GM21576 (cell line): Measurements from ENCODE around the gene PARD3B.

Source experiments
- ATAC-seq: cut with Tn5 transposase; IDR thresholded peaks from one replicate; pipeline ENCODE4 v1.9.1; 2021; ENCODE audit warnings: mild to moderate bottlenecking, moderate library complexity; ENCODE audit not compliant: unreplicated experiment

The PARD3B gene

DNA sequence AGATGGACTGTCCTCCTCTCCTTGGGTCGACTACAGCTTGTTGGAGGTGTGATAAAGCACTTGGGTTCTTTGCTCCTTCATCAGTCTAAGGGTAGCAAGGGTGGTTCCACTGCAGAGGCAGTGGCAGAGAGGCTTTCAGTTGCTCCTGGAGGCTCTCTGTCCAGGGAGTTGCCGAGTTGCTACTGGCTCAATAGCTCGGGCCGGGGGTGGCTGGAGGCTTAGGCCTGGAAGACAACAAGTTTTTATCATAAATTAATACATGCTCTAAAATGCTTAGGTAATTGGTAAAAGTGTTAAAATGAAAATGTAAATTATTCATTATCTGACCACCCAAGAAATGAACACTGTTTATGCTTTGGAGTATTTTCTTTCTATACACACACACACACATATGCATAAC is 975.0 kb downstream of the PARD3B start:
- no peak for ATAC-seq

DNA sequence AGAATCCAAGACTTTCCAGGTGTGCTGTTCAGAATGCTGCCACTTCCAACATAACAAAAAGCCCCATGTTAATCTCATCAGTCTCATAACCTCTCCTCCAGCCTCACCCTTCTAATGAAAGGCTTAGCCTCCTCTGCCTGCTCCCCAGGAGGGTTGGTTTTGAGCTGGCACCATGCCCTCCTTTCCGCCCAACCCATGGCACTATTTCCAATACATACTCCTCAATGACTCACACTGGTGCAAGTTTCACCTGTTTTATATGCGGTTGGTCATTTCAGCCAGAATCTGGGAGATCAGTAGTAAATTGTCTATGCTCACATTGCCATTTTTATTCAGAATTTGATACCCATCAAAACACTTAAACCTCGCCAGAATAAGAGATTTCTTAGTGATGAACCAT is 979.4 kb downstream of the PARD3B start:
- ATAC-seq: no peak

DNA sequence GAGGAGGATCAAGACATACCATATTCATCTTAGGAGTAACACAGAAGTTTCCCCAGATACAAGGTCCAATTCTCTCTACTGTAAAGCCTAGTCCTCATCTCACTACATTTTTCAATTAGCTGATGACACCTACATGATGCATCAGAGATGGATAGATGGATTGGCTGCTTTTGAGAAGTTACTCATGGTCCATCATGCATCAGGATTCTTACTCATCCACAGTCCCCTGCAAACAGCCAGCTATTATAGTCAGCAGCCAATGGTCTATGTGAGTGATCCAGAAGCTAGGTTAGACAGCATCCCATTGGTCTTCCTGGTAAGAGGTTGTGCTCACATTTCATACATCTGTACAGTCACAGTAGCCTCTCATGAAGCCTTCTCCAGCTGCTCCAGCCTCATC is 982.5 kb downstream of the PARD3B start:
- ATAC-seq: no peak

DNA sequence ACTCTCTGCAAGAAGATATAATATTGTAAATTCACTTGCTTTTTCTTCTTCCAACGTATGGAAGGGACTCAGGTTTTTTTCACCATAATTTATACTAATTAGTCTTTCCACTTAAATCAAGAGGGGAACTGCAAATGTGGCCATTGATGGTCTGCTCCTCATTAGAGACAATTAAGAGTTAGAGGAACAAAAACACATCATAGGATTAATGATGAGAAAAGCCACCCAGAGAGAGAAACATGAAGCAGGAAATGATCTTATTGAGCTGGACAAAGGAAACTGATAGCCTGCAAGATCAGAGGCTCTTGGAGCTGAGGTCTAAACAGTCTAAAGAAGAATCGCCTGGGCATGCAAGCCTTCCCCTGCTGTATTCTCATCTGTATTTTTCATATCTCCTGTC is 985.8 kb downstream of the PARD3B start:
- no peak for ATAC-seq

DNA sequence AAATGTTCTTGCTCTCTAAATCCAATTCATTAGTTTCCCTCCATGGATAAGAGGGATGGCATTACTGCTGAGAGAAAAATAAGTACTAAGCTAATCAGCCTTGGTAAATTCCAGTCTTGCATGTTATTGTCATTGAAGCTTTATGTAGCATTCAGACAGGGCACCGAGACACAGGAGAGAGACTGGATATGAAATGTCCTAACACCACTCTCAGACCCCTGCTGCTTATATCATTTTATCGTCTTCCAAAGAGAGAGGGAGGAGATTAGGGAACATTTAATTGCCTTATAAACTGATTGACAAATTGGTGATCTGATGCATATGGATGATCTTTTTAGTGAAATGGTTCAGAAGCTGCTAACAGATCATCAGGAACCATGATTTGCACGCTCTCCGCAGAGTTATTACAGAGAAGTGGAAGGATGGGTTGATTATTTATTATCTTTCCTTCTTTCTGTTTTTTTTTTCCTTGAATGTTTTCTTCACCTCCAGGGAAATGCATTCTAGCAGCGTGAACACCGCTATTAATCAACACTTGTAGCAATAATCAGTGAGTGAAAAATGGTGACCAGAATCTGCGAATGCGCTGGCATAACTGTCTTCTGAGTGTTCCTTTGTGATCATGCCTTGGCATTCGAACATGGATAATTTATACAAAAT is 986.3 kb downstream of the PARD3B start:
- ATAC-seq: no peak

DNA sequence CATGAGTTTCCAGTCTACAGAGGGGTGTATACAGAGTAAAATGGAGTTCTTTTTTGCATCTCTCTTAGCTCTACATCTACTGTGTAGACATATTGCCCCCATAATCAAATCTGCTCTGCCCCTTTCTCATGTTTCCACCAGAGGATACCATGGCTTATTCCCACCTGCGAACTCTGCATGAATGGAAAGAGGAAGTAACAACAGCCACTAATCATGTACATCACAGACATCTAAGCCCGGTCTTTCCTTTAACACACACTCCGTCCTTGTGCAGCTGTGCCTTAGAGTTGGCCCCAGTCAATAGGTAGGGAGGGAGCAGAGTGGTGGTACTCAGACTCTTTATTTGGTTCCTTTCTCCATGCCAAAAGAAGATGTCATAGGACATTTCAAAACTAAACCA is 989.7 kb downstream of the PARD3B start:
- no peak for ATAC-seq

DNA sequence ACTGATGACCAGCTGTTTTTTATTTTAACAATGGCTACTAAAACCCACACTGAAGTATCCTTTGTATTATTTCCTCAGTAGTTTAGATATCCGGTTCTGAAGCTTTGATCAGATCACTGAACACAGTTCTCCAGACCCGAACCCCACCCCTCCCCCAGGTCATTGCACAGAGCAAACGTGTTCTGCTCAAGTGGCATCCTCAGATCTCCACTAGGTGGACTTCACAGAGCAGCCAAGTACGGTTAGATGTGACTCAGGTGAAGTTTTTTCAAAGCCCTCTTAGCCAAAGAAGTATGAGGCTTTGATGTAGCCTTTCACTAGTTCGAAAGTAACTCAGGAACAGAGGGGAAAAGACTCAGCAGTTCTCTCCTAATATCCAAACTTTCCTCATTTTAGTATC is 994.3 kb downstream of the PARD3B start:
- no peak for ATAC-seq

DNA sequence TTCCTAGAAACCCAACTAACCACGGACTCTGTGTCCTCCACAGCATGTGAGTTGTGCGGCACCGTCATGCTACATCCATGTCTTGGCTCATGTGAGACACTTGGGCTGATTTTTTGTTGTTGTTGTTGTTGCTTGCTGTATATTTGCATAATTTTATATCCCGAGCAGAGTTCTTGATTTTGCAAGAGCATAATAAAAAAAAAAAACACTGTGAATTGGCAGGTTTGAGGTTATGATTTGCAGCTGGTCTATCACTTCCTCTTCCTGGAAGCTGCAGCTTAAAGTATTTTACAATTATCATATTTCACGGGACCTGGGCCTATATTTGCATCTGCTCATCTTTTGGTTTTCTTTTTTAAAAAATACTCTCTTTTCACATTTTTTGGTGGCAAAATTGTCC is 994.8 kb downstream of the PARD3B start:
- ATAC-seq: no peak

DNA sequence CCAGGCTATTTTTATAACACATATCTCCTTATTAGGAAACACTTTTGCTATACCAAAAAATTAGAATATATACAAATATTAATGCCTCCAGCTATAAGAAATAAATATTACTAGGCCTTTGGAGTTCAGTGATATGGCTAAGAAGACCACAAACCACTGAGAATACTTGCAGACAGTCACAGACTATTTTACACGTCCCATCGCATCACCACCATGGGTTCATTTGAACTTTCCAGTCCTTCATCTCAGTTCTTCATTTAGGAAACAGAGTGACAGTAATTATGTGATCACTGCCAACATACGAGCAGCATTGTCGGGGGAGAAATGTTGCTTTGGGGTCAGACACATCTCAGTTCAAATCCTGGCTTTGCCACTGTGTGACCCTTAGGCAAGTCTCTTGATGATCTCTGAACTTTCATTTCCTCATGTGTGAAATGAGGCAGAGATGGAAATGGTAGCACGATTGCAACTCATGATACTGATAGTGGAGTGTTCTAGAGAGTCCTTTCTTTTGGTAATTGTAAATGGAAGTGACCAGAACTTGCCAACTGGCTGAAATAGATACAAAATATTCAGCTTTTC is 998.1 kb downstream of the PARD3B start:
- ATAC-seq: no peak

DNA sequence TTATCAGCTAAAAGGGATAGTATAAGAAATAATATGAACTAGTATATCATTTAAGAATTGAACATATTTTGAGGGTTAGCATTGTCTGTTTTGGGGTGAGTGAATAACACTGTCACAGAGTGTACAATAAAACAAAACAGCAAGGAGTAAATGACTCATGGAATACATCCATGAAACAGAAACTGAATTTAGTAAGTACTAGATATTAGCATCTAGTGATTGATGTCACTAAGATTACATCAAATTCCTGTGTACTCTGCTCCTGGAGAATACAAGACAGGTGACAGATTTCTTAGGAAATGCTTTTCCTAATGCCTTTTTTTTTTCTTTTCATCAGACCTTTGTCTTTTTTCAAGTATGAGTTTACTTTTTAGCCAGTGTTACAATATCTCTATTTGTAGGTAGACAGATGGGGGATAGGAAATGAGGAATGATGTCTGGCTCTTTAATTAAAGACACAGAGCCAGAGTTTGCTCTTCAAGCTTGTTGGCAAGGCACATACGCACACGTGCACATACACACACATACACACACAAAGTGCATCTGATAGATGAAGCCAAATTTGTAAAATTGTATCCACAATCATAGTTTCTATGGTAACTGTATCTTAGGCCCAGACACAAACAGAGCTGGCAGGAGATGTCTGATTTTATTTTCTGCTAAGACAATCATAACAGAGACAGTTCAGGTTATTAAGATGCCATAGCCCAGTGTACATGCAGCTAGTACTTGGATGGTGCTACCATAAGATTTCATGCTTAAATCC is 998.8 kb downstream of the PARD3B start:
- no peak for ATAC-seq

DNA sequence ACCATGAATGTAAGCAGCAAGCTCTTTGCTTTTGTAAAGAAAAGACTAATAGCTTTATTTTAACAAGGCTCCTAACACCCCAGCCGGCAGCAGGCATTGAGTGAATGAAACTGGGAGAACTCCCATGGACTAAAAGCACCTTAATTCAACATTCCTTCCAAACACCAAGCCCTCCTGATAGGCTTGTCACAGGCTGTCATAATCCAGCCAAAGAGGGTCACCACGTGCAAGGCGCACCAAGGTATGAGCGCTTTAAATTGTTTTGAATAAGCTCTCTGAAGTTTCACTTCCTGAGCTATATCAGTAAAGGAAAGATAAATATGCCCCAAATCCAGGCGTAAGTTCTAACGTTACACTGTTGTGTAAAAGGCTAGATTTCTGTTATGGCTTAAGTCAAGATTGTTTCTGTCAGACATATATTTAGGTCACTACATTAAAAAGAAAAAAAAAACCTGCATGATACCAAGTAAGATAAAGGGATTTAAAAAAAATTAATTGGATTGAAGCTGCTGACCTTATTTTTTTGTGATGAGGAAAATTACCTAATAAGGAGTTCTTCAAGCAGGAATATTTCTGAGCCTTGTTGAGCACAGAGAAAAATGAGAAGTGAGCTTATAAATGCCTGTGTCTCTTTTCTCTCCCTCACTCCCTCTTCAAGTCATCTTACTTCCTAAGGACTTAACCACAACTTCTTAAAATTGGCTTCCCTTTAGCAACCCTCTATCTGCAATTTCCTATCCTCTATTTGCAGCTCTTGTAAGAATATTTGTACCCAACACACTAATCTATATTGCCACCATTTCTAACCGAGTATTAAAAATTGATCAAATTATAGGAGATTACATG is 1000.9 kb downstream of the PARD3B start:
- no peak for ATAC-seq

DNA sequence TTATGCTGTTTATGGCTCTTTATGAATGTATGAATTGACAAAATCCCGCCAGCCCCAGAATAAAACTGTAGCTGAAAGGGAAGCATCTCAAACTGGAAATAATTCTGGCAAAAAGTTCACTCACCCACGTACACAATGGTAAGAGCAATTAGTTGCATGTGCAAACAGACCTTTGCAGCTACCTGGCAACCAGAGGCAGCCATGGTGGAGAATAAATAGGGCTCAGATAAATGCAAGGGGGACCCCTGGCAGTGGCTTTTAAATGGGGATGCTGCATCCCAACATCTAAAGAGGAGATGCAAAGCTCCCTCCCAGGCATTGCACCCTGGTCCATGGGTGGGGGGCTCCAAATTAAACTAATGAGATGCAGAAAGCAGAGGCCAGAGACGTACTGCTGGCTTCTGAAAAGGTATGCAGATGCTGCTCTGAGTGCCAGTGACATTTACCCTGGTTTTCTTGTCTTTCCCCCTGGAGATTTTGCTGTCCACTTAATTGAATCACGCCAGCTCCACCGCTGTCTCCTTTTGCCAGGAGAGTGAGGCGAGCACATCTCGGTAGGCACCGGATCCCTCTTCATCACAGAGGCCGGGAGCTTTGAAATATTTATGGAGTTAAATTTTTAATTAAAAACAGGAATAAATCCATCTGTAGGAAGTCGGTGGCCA is 1010.4 kb downstream of the PARD3B start:
- ATAC-seq: no peak

DNA sequence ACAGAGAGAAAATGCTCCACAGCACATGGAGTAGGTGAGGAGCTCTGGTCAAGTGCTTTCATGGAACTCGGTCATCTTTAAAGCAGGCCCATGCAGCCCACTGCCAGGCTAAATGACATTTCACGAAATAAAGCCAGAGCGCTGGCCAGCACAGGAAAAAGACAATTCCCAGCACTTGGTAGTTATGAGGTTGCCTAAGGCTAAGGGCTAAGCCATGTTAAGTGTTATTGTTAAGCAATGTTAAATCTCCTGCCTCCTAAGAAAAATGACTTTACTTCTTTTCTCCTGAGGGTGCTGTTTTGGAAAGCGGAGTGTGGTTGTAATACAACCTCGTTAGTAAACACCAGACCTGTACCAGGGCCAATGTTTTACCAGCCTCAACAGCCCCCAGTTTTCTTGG is 1011.1 kb downstream of the PARD3B start:
- no peak for ATAC-seq

DNA sequence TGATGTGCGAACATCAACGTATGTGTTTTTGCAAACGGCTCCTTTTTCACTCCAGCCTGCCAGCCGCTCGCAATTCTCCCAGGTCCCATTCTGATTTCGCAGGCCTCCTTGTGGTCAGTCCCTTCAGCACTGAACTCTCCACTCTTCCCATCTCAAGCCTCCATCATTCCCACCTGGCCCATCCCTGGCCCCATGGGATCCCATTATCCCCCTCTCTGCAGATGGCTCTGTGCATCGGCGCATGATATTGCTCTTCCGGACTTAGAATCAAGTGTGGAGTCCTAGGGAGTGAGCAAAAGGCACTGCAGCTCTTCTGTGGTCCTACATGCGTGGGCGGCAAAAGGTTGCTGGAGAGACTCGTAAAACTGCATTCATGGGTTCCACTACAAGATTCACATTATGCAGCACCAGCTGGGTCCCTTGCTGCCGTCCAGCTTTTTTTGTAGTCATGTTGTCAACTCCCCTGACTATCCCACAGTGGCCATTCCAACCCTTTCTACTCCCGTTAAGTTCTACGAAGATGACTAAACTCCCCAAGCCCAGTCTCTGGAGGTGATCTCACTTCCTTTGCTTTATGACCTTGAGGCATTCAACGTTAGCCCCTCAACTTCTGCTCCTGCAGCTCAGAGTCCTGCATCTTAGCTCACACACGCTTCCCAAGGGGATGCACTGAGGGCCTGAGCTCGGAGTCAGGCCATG is 1011.7 kb downstream of the PARD3B start:
- no peak for ATAC-seq

DNA sequence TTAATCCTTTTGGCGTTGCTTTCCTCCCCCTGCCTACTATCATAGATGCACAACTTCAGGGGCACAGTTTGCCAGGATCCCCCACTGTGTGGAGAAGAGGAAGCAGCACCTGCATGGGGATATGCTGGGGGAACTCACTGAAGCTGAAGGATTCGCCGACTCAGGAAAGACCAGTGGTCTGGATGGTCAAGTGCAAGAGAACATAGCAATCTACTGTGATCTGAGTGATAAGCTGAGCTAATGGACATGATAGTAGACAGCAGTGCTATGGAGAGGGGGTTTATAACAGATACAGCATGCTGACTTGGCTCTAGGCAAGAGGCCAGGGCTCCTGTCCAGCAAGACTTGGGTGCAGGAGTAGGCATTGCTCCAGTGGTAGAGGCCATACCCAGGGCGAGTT is 1012.6 kb downstream of the PARD3B start:
- ATAC-seq: no peak

DNA sequence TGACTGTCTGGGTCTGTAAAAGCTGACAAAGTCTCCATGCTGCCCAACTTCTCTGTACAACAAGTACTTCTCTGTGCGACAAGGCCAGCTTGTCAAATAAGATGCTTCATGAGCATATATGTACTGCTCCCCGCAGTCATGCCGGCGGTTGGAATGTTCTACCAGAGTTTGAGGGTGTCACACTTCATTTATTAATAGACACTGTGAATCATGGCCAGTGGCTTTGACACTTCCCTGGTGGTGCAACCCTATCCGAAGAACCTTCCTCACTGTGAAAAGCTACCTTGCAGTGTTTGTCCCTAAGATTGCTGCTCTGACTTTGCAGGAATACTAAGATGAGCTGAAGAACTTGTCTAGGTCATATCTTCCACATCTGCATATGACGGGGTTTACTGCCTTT is 1016.2 kb downstream of the PARD3B start:
- no peak for ATAC-seq

DNA sequence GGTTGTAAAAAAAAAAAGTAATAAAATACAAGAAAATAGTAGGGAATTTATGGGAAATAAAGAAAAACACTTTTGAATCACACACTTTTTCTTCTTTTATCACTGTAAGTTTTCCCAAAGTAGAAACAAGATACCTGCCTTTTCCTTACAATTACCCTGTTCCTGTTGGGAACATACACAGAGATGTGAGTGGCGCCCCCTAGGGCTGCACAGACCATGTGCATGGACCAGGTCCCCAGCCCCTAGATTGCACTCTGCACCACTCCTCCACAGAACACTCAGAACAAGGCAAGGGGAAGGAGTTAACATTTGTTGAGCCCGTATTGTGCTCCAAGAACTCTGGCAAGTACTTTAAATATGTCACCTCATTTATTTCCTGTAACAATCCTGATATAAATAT is 1018.4 kb downstream of the PARD3B start:
- no peak for ATAC-seq

DNA sequence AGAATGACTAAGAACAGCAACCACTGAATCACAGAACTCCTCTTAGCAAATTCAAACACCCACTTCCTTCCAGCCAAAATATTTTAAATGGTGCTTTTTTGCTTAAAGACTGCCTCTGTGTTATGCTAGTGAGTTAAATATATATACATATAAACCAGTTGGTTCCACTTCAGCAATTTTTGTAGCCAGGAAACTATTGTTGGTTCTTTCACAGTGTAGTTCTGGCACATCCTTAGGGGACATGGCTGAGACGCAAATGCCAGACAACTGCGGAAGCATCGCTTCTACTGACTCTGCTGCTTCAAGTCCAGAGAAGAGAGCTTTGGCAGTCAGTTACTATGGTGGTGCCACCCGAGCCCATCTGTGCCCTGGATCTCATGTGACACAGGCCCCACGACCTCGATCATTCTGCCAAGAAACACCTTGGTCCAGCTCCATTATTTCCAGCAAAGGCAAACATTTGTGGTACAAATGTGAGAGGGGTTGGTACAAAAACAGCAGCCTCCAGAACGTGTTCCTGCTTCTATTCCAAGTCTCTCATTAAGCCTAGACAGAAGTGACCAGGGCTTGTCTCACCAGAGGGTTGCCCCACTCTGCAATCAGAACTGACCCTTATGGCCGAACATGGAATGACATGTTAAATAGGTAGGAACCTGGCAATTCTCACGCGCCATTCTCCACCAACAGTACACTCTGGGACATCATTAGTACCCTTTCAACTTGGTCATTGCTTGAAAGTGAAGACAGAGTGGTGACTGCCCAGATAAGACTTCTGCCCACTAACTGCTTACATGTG is 1019.3 kb downstream of the PARD3B start:
- ATAC-seq: no peak

DNA sequence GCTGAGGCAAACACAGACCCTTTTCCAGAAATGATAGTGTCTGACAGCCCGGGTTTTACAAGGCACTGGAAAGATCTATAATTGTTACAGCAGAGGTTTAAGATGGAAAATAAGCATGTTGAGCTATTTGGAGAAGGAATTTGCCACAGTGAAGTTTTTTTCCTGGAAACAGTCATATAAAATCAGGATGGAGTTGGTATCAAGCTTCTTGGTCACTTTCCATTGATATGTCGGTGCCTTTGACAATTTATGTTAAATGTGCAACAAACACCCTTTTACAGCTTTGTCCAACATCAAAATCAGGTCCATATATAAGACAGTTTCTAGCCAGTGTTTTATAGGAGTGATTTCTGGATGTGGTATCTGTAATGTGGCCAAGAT is 1019.9 kb downstream of the PARD3B start:
- ATAC-seq: no peak
